AG10803 (cell line): ENCODE measurements around the gene FANCD2.

ENCODE experiments used
- DNase-seq: peaks from one replicate; pipeline ENCODE4 v3.0.0; 2010; ENCODE audit warnings: low read depth
- H3K4me3 ChIP-seq: 2 replicates; pipeline ENCODE4 v1.5.1; 2011; ENCODE audit warnings: mild to moderate bottlenecking, low read length, control low read depth
- CTCF ChIP-seq: conservative IDR thresholded peaks from 2 replicates; pipeline ENCODE4 v1.5.1; 2011; ENCODE audit warnings: mild to moderate bottlenecking, low read length, control low read depth, inconsistent platforms

FANCD2 gene

GRCh38 chr3:10150987-10151386, 124.8 kb downstream of the FANCD2 start:
- DNase-seq: no peak
- no peak for TF ChIP-seq CTCF
- H3K4me3 ChIP-seq: no peak overlapping the region
